HEK293T (cell line): Measurements from ENCODE around the gene C1orf52.

Experiments used
- ARNT ChIP-seq: fragments of 450-650 bp; IDR thresholded peaks from 2 replicates; pipeline ENCODE4 v1.6.1; 2017; ENCODE audit warnings: mild to moderate bottlenecking
- CTBP1 ChIP-seq: fragments of 450-650 bp; IDR thresholded peaks from 2 replicates; pipeline ENCODE4 v1.6.1; 2016; ENCODE audit warnings: borderline replicate concordance
- ELF4 ChIP-seq: fragments of 450-650 bp; IDR thresholded peaks from 2 replicates; pipeline ENCODE4 v1.6.1; 2017; ENCODE audit warnings: antibody characterized with exemption
- FOXK2 ChIP-seq: fragments of 450-650 bp; IDR thresholded peaks from 2 replicates; pipeline ENCODE4 v1.6.1; 2016; ENCODE audit warnings: mild to moderate bottlenecking
- FOXM1 ChIP-seq: fragments of 450-650 bp; IDR thresholded peaks from 2 replicates; pipeline ENCODE4 v1.6.1; 2017; ENCODE audit warnings: mild to moderate bottlenecking, borderline replicate concordance
- NFRKB ChIP-seq: fragments of 450-650 bp; IDR thresholded peaks from 2 replicates; pipeline ENCODE4 v1.6.1; 2016; ENCODE audit warnings: mild to moderate bottlenecking, moderate library complexity
- SP1 ChIP-seq: fragments of 450-650 bp; IDR thresholded peaks from 2 replicates; pipeline ENCODE4 v1.6.1; 2017
- ZNF384 ChIP-seq: fragments of 450-650 bp; IDR thresholded peaks from 2 replicates; pipeline ENCODE4 v1.6.1; 2016

DNA sequence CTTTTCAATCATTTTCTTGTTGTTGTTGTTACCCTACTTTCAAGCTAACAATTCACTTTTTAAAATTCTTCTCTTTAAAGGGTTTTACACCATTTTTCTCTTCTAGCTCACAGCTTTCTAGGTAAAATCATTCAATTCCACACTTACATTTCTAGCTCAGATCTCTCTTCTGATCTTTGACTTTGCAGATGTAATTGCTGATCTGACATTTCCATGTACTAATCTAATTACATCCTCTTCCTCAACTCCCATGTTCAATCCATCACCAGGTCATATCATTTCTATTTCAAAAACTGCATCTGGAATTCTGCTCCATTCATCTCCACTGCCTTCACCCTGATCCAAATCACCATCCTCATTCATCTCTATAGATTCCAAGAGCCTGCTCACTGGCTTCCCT lies 13.9 kb upstream of the C1orf52 start:
- TF ChIP-seq NFRKB, result no peak
- no peak for TF ChIP-seq ELF4
- no peak for TF ChIP-seq ZNF384
- no peak for TF ChIP-seq ARNT
- no peak for TF ChIP-seq FOXM1
- TF ChIP-seq CTBP1, result no peak
- TF ChIP-seq SP1, result no peak
- no peak for TF ChIP-seq FOXK2
